ENCODE measurements around the gene TCF12. TPM values are rescaled to one million over a fixed set of nuclear protein-coding genes. Genes with fewer than 3 reads are reported as not detected.
"Not testable (repeated sequence)": the region's sequence is repeated elsewhere in the genome, so short reads cannot be mapped to it uniquely, and the experiment has no call there.

TCF12 gene
- total RNA-seq, 1 donor from 2014 or later = 84.6 TPM

DNA sequence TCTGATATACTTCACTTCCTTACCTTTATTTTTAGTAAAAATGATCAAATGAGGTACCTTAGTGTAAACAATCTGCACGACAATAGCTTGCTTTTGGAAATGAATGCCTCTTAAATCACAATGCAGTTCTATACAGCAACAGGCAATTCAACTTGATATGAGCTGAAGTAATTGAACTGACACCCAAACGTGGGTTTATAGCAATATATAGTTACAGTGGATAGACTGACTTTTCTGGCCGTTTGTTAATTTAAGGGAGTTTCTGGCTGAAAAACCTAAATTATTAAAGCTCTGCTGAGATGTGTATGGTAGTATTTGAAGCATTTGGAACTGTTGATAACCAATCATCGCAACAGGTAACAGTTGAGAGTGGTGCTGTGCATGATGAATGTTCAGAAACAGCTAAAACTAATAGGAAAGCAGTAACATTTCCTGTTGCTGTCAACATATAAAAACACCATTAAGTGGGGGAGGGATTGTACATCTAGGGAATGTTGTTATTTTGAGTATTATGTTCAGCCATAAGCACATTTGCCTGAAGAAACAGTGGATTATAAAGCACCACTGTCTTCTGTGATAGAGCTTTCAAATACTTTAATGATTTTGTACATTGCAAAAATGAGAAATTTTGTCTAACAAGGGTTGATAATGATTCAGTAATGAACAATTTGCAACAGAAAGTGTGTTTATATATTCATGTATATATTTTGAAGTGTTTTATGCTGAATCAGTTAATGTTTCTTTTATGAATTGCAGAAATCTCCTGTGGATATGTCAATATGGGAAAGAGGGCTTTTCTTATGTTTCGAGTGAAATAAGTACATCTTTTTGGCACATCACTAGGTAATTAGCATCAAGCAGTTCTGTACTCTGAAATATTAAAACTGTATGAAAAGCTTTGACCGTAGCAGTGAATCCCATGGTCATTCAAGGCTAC is 176.1 kb downstream of the TCF12 start:
- TF ChIP-seq, protein P1, sequence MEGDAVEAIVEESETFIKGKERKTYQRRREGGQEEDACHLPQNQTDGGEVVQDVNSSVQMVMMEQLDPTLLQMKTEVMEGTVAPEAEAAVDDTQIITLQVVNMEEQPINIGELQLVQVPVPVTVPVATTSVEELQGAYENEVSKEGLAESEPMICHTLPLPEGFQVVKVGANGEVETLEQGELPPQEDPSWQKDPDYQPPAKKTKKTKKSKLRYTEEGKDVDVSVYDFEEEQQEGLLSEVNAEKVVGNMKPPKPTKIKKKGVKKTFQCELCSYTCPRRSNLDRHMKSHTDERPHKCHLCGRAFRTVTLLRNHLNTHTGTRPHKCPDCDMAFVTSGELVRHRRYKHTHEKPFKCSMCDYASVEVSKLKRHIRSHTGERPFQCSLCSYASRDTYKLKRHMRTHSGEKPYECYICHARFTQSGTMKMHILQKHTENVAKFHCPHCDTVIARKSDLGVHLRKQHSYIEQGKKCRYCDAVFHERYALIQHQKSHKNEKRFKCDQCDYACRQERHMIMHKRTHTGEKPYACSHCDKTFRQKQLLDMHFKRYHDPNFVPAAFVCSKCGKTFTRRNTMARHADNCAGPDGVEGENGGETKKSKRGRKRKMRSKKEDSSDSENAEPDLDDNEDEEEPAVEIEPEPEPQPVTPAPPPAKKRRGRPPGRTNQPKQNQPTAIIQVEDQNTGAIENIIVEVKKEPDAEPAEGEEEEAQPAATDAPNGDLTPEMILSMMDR (IDR thresholded peaks at IDR 0.05; ENCODE audit: insufficient read depth, low read length, poor library complexity, severe bottlenecking) = no peak
- DNase-seq (ENCODE audit: low read depth) = no peak
- Histone ChIP-seq H3K27me3 (ENCODE audit: control insufficient read depth, insufficient read depth, low read length) (no peaks in the 10 kb centered on the region), H3K36me3 (ENCODE audit: control insufficient read depth, insufficient read depth, low read length) (no peaks in the 10 kb centered on the region), H3K4me3 (ENCODE audit: low read depth, low read length) (no peak overlapping the region)

DNA sequence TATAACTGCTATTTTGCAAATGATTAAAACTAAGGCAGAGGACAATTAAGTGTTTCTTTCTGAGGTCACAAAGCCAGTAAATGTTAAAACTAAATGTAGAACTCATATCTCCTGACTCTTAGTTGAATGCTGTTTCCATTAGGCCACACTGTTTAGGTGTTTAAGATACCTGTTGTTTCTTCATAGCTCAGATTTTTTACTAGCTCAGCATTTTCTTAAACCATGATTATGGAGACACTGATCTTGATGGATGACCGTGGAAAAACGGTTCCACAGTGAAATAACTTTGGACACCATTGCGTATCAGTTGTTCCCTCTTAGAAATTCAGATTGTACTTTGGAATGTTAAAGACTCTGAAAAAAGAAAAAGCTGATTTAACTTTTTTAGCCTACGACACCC is 177.5 kb downstream of the TCF12 start:
- Histone ChIP-seq H3K4me3 (ENCODE audit: low read depth, low read length) (no peak overlapping the region), H3K27me3 (ENCODE audit: control insufficient read depth, insufficient read depth, low read length) (no peaks in the 10 kb centered on the region), H3K36me3 (ENCODE audit: control insufficient read depth, insufficient read depth, low read length) (no peaks in the 10 kb centered on the region)
- TF ChIP-seq, protein P1 (IDR thresholded peaks at IDR 0.05; ENCODE audit: insufficient read depth, low read length, poor library complexity, severe bottlenecking) = no peak
- no peak for DNase-seq (ENCODE audit: low read depth)

DNA sequence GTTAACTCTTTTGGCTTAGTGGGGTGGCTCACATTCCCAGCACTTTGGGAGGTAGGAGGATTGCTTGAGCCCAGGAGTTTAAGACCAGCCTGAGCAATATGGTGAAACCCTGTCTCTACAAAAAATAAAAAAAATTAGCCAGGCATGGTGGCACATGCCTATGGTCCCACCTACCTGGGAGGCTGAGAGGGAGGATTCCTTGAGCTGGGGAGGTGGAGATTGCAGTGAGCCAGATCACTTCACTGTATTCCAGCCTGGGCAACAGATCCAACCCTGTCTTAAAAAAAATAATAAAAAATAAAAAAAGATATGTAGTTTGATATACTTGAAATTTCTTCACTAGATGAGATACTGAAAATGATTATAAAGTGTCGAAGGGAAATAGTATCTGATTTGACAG is 178.8 kb downstream of the TCF12 start:
- Histone ChIP-seq H3K27me3 (ENCODE audit: control insufficient read depth, insufficient read depth, low read length) (no peaks in the 10 kb centered on the region), H3K4me3 (ENCODE audit: low read depth, low read length) (no peak overlapping the region), H3K36me3 (ENCODE audit: control insufficient read depth, insufficient read depth, low read length) (no peaks in the 10 kb centered on the region)
- TF ChIP-seq, protein P1 (IDR thresholded peaks at IDR 0.05; ENCODE audit: insufficient read depth, low read length, poor library complexity, severe bottlenecking) = no peak
- DNase-seq (ENCODE audit: low read depth) = no peak

DNA sequence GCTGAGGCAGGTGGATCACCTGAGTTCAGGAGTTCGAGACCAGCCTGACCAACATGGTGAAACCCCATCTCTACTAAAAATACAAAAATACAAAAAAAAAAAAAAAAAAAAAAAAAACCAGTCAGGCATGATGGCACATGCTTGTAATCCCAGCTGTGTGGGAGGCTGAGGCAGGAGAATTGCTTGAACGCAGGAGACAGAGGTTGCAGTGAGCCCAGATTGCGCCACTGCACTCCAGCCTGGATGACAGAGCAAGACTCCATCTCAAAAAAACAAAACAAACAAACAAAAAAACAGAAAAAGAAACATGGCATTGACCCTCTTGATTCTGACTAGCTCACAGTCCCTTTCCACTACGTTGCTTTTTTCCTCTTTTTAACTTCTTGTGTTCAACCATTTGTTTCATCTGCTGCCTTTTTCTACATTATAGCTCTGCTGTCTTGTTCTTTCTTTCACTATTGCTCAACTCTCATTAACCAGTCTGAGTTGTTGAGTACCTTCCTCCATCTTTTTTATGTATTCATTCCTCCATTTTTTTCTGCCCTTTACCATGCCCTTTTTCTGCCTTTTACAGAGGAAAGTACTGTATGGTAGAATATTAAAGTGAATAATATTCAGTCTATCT is 179.6 kb downstream of the TCF12 start:
- not testable (repeated sequence) for DNase-seq (ENCODE audit: low read depth); H3K36me3 ChIP-seq (ENCODE audit: control insufficient read depth, insufficient read depth, low read length); H3K4me3 ChIP-seq (ENCODE audit: low read depth, low read length); H3K27me3 ChIP-seq (ENCODE audit: control insufficient read depth, insufficient read depth, low read length)

DNA sequence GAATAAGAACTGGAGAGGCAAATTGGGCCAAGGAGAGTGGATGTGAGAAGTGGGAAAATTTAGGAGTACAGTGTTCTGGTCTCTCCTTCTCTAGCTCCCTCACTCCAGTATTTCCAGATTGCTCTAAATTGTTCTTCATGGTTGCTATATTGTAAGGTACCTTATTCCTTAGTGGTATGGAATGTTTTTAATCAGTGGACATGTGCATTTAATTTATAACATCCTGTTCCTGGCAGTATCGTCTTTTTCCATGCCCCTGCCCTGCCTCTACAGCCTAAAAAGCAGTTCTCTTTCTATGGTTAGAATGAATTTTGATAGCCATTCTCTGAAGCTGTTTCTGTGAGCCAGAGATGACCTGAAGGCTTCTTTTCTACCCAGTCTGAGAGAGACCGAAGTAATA is 180.5 kb downstream of the TCF12 start:
- Histone ChIP-seq H3K36me3 (ENCODE audit: control insufficient read depth, insufficient read depth, low read length) (no peaks in the 10 kb centered on the region), H3K4me3 (ENCODE audit: low read depth, low read length) (no peak overlapping the region), H3K27me3 (ENCODE audit: control insufficient read depth, insufficient read depth, low read length) (no peaks in the 10 kb centered on the region)
- TF ChIP-seq, protein P1 (IDR thresholded peaks at IDR 0.05; ENCODE audit: insufficient read depth, low read length, poor library complexity, severe bottlenecking) = no peak
- no peak for DNase-seq (ENCODE audit: low read depth)

DNA sequence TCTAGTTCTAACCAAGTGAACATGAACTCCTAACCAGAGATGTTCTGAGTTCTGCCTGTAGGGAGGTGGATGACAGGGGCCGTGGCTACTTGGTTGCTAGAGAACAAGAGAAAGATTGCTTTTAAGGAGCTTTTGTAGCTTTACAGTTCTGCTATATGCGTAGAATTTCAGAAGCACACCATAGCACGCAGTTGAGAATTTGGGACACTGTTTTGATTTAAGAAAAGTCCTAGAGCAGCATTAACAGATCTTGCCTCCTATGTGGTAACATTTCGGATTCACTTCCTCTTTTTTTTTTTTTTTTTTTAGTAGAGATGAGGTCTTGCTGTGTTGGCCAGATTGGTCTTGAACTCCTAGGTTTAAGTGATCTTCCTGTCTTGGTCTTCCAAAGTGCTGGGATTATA is 181.7 kb downstream of the TCF12 start:
- DNase-seq (ENCODE audit: low read depth) = no peak
- TF ChIP-seq, protein P1 (IDR thresholded peaks at IDR 0.05; ENCODE audit: insufficient read depth, low read length, poor library complexity, severe bottlenecking) = no peak
- no peaks in the 10 kb centered on the region for H3K27me3 ChIP-seq (ENCODE audit: control insufficient read depth, insufficient read depth, low read length)
- H3K36me3 ChIP-seq (ENCODE audit: control insufficient read depth, insufficient read depth, low read length) = no peaks in the 10 kb centered on the region
- H3K4me3 ChIP-seq (ENCODE audit: low read depth, low read length) = no peak overlapping the region

Measured in kidney epithelial cell (primary cell).